Type B pancreatic cell (in vitro differentiated cells): ENCODE measurements around the gene CRTC1. TPM values are rescaled to one million over a fixed set of nuclear protein-coding genes. Genes with fewer than 3 reads are reported as not detected.
A peak's percentile ranks its signal among the peaks of the same experiment; 100 is the strongest.

Experiments used
- DNase-seq: peaks from one replicate; pipeline ENCODE4 v3.0.0; 2021; ENCODE audit warnings: mixed read lengths; ENCODE audit not compliant: unreplicated experiment; ENCODE audit errors: extremely low spot score
- H3K27ac Mint-ChIP-seq: 2 replicates; pipeline ENCODE4 v1.8.0; 2021; ENCODE audit warnings: mild to moderate bottlenecking, mixed read lengths
- H3K27me3 Mint-ChIP-seq: 2 replicates; pipeline ENCODE4 v1.8.0; 2021; ENCODE audit warnings: mixed read lengths
- H3K36me3 Mint-ChIP-seq: 2 replicates; pipeline ENCODE4 v1.8.0; 2021; ENCODE audit warnings: mixed read lengths
- H3K4me1 Mint-ChIP-seq: one replicate; pipeline ENCODE4 v1.8.0; 2021; ENCODE audit warnings: mixed read lengths; ENCODE audit not compliant: unreplicated experiment
- H3K4me3 Mint-ChIP-seq: 2 replicates; pipeline ENCODE4 v1.8.0; 2021; ENCODE audit warnings: mild to moderate bottlenecking, mixed read lengths
- H3K9me3 Mint-ChIP-seq: 2 replicates; pipeline ENCODE4 v1.8.0; 2021; ENCODE audit warnings: mixed read lengths
- CTCF ChIP-seq: fragments of 200-600 bp; sonication (generic); conservative IDR thresholded peaks from 2 replicates; pipeline ENCODE4 v1.5.0; 2021; ENCODE audit warnings: antibody characterized with exemption, mild to moderate bottlenecking
- total RNA-seq: library from RNA; stranded (reverse); gene quantifications from 2 replicates; pipeline ENCODE4 v1.2.1, GENCODE V29; 2021; ENCODE audit warnings: low replicate concordance

CRTC1 gene
- total RNA-seq, 1 donor from 2014 or later, result 20.2 TPM

- Mint-ChIP-seq H3K36me3 (no peaks in the 10 kb centered on the region), H3K27me3 (no peaks in the 10 kb centered on the region), H3K4me3 (peak overlapping the region; percentile 22), H3K4me1 (peaks cover 37% of the 10 kb centered on the region), H3K9me3 (no peaks in the 10 kb centered on the region), H3K27ac (no peak overlapping the region)
- DNase-seq, result no peak
- no peak for TF ChIP-seq CTCF
Measured at GRCh38 chr19:18650021-18650390, 33.5 kb upstream of the CRTC1 start.

GRCh38 chr19:18650468-18651041 lies 32.9 kb upstream of the CRTC1 start:
- Mint-ChIP-seq H3K9me3 (no peaks in the 10 kb centered on the region), H3K4me1 (peaks cover 37% of the 10 kb centered on the region), H3K36me3 (no peaks in the 10 kb centered on the region), H3K4me3 (no peak overlapping the region), H3K27me3 (no peaks in the 10 kb centered on the region), H3K27ac (no peak overlapping the region)
- DNase-seq, result no peak
- no peak for TF ChIP-seq CTCF

GRCh38 chr19:18651300-18651699 lies 32.2 kb upstream of the CRTC1 start:
- TF ChIP-seq CTCF, result no peak
- no peak for DNase-seq
- Mint-ChIP-seq H3K4me3 (no peak overlapping the region), H3K27me3 (no peaks in the 10 kb centered on the region), H3K27ac (no peak overlapping the region), H3K9me3 (no peaks in the 10 kb centered on the region), H3K36me3 (no peaks in the 10 kb centered on the region), H3K4me1 (peaks cover 37% of the 10 kb centered on the region)

- Mint-ChIP-seq H3K4me3 (no peak overlapping the region), H3K36me3 (no peaks in the 10 kb centered on the region), H3K4me1 (peaks cover 35% of the 10 kb centered on the region), H3K27ac (no peak overlapping the region), H3K27me3 (no peaks in the 10 kb centered on the region), H3K9me3 (no peaks in the 10 kb centered on the region)
- no peak for TF ChIP-seq CTCF
- no peak for DNase-seq
Measured at GRCh38 chr19:18651733-18652132, 31.7 kb upstream of the CRTC1 start.

- Mint-ChIP-seq H3K4me1 (peaks cover 38% of the 10 kb centered on the region), H3K36me3 (no peaks in the 10 kb centered on the region), H3K27ac (no peak overlapping the region), H3K4me3 (no peak overlapping the region), H3K9me3 (no peaks in the 10 kb centered on the region), H3K27me3 (no peaks in the 10 kb centered on the region)
- no peak for TF ChIP-seq CTCF
- no peak for DNase-seq
Measured at GRCh38 chr19:18653853-18654252, 29.6 kb upstream of the CRTC1 start.

GRCh38 chr19:18654469-18654868 lies 29.0 kb upstream of the CRTC1 start:
- Mint-ChIP-seq H3K9me3 (no peaks in the 10 kb centered on the region), H3K36me3 (no peaks in the 10 kb centered on the region), H3K27ac (no peak overlapping the region), H3K4me3 (no peak overlapping the region), H3K27me3 (no peaks in the 10 kb centered on the region), H3K4me1 (peaks cover 36% of the 10 kb centered on the region)
- TF ChIP-seq CTCF, result no peak
- no peak for DNase-seq
